Neural progenitor cell (in vitro differentiated cells): ENCODE results near the gene MAPK1.
"Not testable (repeated sequence)": the region's sequence is repeated elsewhere in the genome, so short reads cannot be mapped to it uniquely, and the experiment has no call there.

ENCODE experiments used
- EZH2 ChIP-seq: fragments of 200-600 bp; sonication (generic); IDR thresholded peaks from 2 replicates; pipeline ENCODE4 v1.6.1; 2017; ENCODE audit warnings: antibody characterized with exemption, mild to moderate bottlenecking, moderate library complexity
- EZH2phosphoT487 ChIP-seq: fragments of 200-600 bp; sonication (generic); IDR thresholded peaks from 2 replicates; pipeline ENCODE4 v1.6.1; 2017; ENCODE audit warnings: antibody characterized with exemption
- TF ChIP-seq, protein P1 (sequence below): fragments of 200-600 bp; sonication (generic); IDR thresholded peaks from 2 replicates; pipeline ENCODE4 v1.5.1; 2017; ENCODE audit warnings: antibody characterized with exemption, mild to moderate bottlenecking

DNA sequence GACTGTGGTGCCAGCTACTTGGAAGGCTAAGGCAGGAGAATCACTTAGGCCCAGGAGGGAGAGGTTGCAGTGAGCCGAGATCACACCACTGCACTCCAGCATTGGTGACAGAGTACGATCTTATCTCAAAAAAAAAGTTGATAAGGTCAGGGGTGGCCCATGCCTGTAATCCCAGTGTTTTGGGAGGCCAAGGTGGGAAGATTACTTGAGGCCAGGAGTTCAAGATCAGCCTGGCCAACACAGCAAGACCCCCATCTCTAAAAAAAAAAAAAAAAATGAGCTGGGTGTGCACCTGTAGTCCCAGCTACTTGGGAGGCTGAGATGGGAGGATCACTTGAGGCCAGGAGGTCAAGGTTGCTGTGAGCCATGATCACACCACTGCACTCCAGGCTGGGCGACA lies 138.3 kb downstream of the MAPK1 start:
- TF ChIP-seq, protein P1, sequence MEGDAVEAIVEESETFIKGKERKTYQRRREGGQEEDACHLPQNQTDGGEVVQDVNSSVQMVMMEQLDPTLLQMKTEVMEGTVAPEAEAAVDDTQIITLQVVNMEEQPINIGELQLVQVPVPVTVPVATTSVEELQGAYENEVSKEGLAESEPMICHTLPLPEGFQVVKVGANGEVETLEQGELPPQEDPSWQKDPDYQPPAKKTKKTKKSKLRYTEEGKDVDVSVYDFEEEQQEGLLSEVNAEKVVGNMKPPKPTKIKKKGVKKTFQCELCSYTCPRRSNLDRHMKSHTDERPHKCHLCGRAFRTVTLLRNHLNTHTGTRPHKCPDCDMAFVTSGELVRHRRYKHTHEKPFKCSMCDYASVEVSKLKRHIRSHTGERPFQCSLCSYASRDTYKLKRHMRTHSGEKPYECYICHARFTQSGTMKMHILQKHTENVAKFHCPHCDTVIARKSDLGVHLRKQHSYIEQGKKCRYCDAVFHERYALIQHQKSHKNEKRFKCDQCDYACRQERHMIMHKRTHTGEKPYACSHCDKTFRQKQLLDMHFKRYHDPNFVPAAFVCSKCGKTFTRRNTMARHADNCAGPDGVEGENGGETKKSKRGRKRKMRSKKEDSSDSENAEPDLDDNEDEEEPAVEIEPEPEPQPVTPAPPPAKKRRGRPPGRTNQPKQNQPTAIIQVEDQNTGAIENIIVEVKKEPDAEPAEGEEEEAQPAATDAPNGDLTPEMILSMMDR, result not testable (repeated sequence)
- TF ChIP-seq EZH2, EZH2phosphoT487: not testable (repeated sequence)
